Stomach (tissue), 9 donors: Measurements from ENCODE around the gene ANAPC2. TPM values are rescaled to one million over a fixed set of nuclear protein-coding genes. Genes with fewer than 3 reads are reported as not detected.

ENCODE experiments used
- DNase-seq, 2 donors: peaks; one replicate each; pipeline versions ENCODE4 v3.0.0 to v3.0.0-alpha.2; 2013 to 2019
- H3K27ac ChIP-seq, 5 donors: fragments of 200-600 bp in 4 of 5; sonication (generic) in 4 of 5; one replicate each; pipeline ENCODE4 v1.5.1; 2013 to 2019; ENCODE audit warnings: mild to moderate bottlenecking in 1 of 5, moderate library complexity in 1 of 5
- H3K27me3 ChIP-seq, 3 donors: fragments of 200-600 bp; sonication (generic); one replicate each; pipeline ENCODE4 v1.5.1; 2017 to 2019; ENCODE audit warnings: mixed run types in 1 of 3
- H3K36me3 ChIP-seq, 4 donors: fragments of 200-600 bp; sonication (generic); 1 replicate in 3 of 4; 2 replicates in 1 of 4; pipeline ENCODE4 v1.5.1; 2016 to 2019
- H3K4me1 ChIP-seq, 4 donors: fragments of 200-600 bp; sonication (generic); one replicate each; pipeline ENCODE4 v1.5.1; 2016 to 2019
- H3K4me3 ChIP-seq, 4 donors: fragments of 200-600 bp; sonication (generic) in 3 of 4; one replicate each; pipeline ENCODE4 v1.5.1; 2016 to 2019; ENCODE audit warnings: mild to moderate bottlenecking in 1 of 4
- H3K9me3 ChIP-seq, 4 donors: fragments of 200-600 bp; sonication (generic); one replicate each; pipeline ENCODE4 v1.5.1; 2016 to 2019
- EP300 ChIP-seq: sonication (generic); formaldehyde crosslinking; IDR thresholded peaks from one replicate; pipeline ENCODE4 v1.6.1; 2017; ENCODE audit warnings: antibody characterized with exemption
- POLR2A ChIP-seq, 4 donors: fragments of 450-650 bp; IDR thresholded peaks; one replicate each; pipeline ENCODE4 v1.6.1; 2016; ENCODE audit warnings: antibody characterized with exemption in 4 of 4, control low read depth in 2 of 4, mild to moderate bottlenecking in 1 of 4, moderate library complexity in 1 of 4
- POLR2AphosphoS5 ChIP-seq, 3 donors: sonication (generic); formaldehyde crosslinking; IDR thresholded peaks; one replicate each; pipeline ENCODE4 v1.6.1; 2016; ENCODE audit warnings: antibody characterized with exemption in 3 of 3
- WGBS, 5 donors: extraction: QIAGEN DNeasy Blood & Tissue Kit in 3 of 5; methylation state at CpG; one replicate each; pipeline versions ENCODE4 v1.1.5 to v1.1.7; 2013 to 2018; 5-methylcytosine and 5-hydroxymethylcytosine counted together
- intact Hi-C: fragments of 100-400 bp; cut with DNase I; formaldehyde crosslinking; loops from one replicate; pipeline ENCODE4 v1.15.1; 2023; ENCODE audit warnings: low total_unique reads
- polyA plus RNA-seq, 3 donors: library from polyadenylated mRNA; stranded (reverse); fragments of 200-250 nt; gene quantifications; one replicate each; pipeline ENCODE4 v1.2.3, GENCODE V29; 2013
- total RNA-seq, 5 donors: library from RNA; depleted of rRNA; stranded (reverse); fragments of >200 nt; gene quantifications; one replicate each; pipeline versions ENCODE4 v1.1.0 to v1.2.3, GENCODE V29; 2014 to 2016
- TF ChIP-seq, protein P1 (sequence below), 7 experiments: fragments of 450-650 bp in 4 of 7; fragments of 200-600 bp in 3 of 7; sonication (generic) in 3 of 7; IDR thresholded peaks; one replicate each; pipeline ENCODE4 v1.5.1; 2016 to 2019; ENCODE audit warnings: antibody characterized with exemption in 7 of 7, control low read depth in 2 of 7, mild to moderate bottlenecking in 1 of 7
- donor health status: healthy with polysubstance abuse.
- donor health status: Bipolar disorder and iron deficiency.
- donor health status: healthy.

The ANAPC2 gene
- total and polyA plus RNA-seq, 8 donors: 26.1 to 147 (median 41.8) TPM

- no peak for TF ChIP-seq POLR2AphosphoS5 (IDR thresholded peaks at IDR 0.05)
- TF ChIP-seq POLR2A (IDR thresholded peaks at IDR 0.05): no peak
- TF ChIP-seq EP300: no peak
- TF ChIP-seq, protein P1, sequence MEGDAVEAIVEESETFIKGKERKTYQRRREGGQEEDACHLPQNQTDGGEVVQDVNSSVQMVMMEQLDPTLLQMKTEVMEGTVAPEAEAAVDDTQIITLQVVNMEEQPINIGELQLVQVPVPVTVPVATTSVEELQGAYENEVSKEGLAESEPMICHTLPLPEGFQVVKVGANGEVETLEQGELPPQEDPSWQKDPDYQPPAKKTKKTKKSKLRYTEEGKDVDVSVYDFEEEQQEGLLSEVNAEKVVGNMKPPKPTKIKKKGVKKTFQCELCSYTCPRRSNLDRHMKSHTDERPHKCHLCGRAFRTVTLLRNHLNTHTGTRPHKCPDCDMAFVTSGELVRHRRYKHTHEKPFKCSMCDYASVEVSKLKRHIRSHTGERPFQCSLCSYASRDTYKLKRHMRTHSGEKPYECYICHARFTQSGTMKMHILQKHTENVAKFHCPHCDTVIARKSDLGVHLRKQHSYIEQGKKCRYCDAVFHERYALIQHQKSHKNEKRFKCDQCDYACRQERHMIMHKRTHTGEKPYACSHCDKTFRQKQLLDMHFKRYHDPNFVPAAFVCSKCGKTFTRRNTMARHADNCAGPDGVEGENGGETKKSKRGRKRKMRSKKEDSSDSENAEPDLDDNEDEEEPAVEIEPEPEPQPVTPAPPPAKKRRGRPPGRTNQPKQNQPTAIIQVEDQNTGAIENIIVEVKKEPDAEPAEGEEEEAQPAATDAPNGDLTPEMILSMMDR (IDR thresholded peaks at IDR 0.05): no peak
- no peak for DNase-seq
- WGBS, 5 donors: 45 to 73% (median 50%) methylated on average over 7 to 30 of the region's 30 CpGs
Measured at GRCh38 chr9:137218212-137218753, 29.9 kb upstream of the ANAPC2 start.

GRCh38 chr9:137217276-137218211, 29.2 kb upstream of the ANAPC2 start:
- H3K27me3 ChIP-seq: peaks cover 0 to 12% (median 0%) of the 10 kb centered on the region in 3 donors
- intact Hi-C loops: no loop called here
- peaks cover 27 to 59% (median 56%) of the 10 kb centered on the region in 4 donors for H3K4me1 ChIP-seq
- DNase-seq: peak; percentile 93 to 95
- TF ChIP-seq POLR2AphosphoS5 (IDR thresholded peaks at IDR 0.05) (peak in 2 of 3 donors; percentile 91 to 96), EP300 (no peak), POLR2A (IDR thresholded peaks at IDR 0.05) (peak in 1 of 4 donors; percentile 85)
- TF ChIP-seq, protein P1 (IDR thresholded peaks at IDR 0.05): no peak
- H3K36me3 ChIP-seq: peaks cover 10 to 41% (median 19%) of the 10 kb centered on the region in 4 donors
- H3K27ac ChIP-seq: peak overlapping the region; percentile 87 to 91 (median 89)
- H3K4me3 ChIP-seq: peak overlapping the region; percentile 36 to 46 (median 42)
- 27 to 48% (median 31%) methylated on average over 31 to 36 of the region's 36 CpGs for WGBS, 5 donors
- H3K9me3 ChIP-seq: no peaks in the 10 kb centered on the region

More at GRCh38 chr9:137218212-137218753, 29.9 kb upstream of the ANAPC2 start:
- peaks cover 10 to 34% (median 19%) of the 10 kb centered on the region in 4 donors for H3K36me3 ChIP-seq
- H3K4me3 ChIP-seq: peak overlapping the region; percentile 36 to 46 (median 42)
- H3K27ac ChIP-seq: peak overlapping the region; percentile 87 to 91 (median 89)
- peaks cover 0 to 14% (median 0%) of the 10 kb centered on the region in 3 donors for H3K27me3 ChIP-seq
- peaks cover 34 to 65% (median 63%) of the 10 kb centered on the region in 4 donors for H3K4me1 ChIP-seq
- intact Hi-C loops: no loop called here
- no peaks in the 10 kb centered on the region for H3K9me3 ChIP-seq

- DNase-seq: no peak
- Histone ChIP-seq H3K9me3 (no peaks in the 10 kb centered on the region), H3K4me1 (peaks cover 19 to 51% (median 48%) of the 10 kb centered on the region in 4 donors), H3K27me3 (peaks cover 0 to 5% (median 0%) of the 10 kb centered on the region in 3 donors), H3K27ac (peak overlapping the region; percentile 87 to 91 (median 89)), H3K36me3 (peaks cover 10 to 42% (median 19%) of the 10 kb centered on the region in 4 donors), H3K4me3 (peak overlapping the region in 1 of 4 donors; percentile 45)
- WGBS, 5 donors: 88 to 95% (median 93%) methylated on average over 18 to 30 of the region's 30 CpGs
- TF ChIP-seq, protein P1 (IDR thresholded peaks at IDR 0.05): no peak
- TF ChIP-seq POLR2A (IDR thresholded peaks at IDR 0.05): no peak
- TF ChIP-seq EP300: no peak
- no peak for TF ChIP-seq POLR2AphosphoS5 (IDR thresholded peaks at IDR 0.05)
- intact Hi-C loops: no loop called here
Measured at GRCh38 chr9:137216188-137216965, 28.0 kb upstream of the ANAPC2 start.
